ENCODE results near the gene CEACAM20.

DNA sequence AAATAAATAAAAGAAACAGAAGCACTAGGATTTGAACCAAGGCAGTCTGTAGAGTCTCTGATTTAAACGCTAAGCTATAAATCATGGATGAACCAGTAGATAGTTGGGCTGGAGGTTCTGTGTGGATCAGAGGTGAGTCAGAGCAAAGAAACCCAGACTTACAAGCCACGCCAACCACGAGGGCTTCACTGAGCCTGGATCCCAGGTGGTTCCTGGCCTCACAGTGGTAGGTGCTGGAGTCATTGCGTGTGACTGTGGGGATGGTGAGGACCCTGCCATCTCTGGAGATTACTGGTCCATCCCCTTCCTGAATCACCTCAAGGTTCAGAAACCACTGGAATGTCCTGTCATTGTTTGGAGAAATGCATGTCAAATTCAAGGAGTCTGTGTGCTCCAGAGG lies 19.3 kb upstream of the CEACAM20 start:
- TF ChIP-seq, protein P1, sequence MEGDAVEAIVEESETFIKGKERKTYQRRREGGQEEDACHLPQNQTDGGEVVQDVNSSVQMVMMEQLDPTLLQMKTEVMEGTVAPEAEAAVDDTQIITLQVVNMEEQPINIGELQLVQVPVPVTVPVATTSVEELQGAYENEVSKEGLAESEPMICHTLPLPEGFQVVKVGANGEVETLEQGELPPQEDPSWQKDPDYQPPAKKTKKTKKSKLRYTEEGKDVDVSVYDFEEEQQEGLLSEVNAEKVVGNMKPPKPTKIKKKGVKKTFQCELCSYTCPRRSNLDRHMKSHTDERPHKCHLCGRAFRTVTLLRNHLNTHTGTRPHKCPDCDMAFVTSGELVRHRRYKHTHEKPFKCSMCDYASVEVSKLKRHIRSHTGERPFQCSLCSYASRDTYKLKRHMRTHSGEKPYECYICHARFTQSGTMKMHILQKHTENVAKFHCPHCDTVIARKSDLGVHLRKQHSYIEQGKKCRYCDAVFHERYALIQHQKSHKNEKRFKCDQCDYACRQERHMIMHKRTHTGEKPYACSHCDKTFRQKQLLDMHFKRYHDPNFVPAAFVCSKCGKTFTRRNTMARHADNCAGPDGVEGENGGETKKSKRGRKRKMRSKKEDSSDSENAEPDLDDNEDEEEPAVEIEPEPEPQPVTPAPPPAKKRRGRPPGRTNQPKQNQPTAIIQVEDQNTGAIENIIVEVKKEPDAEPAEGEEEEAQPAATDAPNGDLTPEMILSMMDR (IDR thresholded peaks at IDR 0.05), result no peak
- TF ChIP-seq POLR2AphosphoS5 (IDR thresholded peaks at IDR 0.05), result no peak
